Activated T-helper 1 cell treated with Interleukin-2 at 50 U/mL for 16 hours (primary cell): ENCODE data around the gene IDUA.
"Not testable (repeated sequence)": the region's sequence is repeated elsewhere in the genome, so short reads cannot be mapped to it uniquely, and the experiment has no call there.

ENCODE experiments used
- DNase-seq: peaks from one replicate; pipeline ENCODE4 v3.0.0-alpha.2; 2020; ENCODE audit warnings: low read depth

The IDUA gene

DNA sequence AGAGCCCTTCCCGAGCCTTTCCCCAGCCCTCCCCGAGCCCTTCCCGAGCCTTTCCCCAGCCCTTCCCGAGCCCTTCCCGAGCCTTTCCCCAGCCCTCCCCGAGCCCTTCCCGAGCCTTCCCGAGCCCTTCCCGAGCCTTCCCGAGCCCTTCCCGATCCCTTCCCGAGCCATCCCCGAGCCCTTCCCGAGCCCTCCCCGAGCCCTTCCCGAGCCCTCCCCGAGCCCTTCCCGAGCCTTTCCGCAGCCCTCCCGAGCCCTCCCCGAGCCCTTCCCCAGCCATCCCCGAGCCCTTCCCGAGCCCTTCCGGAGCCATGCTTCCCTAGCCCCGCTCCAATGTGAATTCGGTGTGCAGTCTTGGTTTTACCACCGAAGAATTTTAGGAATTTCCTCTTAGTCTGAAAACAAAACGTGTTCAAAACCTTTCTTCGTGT, 59.8 kb downstream of the IDUA start:
- not testable (repeated sequence) for DNase-seq

DNA sequence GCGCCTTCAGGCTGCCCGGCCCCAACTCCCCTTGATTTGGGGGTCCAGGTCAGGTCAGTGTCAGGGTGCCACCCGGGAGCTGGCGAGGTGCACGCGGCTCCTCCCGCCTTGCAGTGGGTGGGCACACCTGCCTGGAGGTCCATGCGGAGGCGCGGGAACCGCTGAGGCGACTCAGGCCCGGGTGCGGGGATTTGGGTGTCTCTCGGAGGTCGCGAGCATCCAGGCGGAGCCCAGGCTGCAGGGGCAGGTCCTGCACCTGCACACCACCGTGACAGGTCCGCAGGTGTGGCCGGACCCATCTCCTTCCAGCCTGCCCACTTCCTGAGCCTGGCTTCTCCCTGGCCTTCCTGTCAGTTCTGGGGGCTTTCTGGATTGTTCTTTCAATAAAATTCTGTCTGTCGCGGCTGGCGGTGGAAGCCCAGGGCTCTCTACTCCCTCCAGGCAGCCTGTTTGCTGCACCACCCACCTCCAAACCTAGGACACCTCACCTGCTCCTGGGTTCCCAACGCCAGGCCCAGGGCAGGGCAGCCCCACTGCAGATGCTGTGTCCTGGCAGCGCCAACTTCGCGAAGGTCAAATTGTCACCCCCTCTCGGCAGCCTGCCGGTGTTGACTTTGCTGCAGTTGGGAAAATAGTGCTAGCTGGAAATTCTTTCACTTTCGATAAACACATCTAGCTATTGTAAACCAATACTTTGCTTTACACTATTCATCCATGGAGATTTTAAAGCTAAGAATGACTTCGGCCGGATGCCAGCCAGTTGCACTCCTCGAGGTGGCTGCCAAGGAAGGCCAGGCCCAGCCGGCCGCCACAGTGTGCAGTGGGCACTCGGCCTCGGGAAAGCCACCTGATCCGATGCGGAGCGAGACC, 60.5 kb downstream of the IDUA start:
- no peak for DNase-seq

DNA sequence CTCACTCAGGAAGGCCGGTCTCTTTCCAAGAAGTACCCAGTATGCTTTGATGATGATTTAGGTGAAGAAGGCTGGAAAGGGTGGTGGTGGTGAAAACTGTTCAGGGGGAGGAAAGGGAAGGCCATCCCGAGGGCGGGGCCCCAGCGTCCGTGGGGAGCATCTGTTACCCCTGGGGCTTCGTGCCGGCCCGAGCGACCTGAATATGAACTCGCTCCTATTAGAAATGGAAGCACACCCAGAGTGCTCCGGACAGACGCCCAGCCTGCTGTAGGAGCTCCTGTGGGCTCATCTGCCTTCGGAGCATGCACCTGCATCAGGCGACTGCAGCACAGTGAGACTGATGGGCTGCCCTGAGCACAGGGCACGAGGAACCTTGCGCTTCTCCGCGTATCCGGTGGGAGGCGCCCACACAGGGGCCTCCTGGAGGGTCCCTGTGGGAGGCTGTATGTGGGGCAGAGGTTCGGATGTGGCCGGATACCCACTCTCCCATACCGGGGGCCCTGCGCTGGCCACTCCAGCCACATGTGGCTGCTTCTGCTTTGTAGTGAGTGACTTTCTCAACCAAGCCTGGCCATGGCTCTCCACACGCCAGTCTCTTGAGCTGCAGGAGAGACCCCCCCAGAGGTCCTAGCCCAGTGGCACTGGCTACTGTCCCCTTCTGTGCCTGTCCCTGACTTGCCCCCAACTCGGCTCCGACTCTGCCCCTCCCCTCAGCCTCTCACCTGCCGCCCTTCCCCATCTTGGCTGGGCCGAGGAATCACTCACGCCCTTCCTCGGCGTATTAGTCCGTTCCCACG, 61.3 kb downstream of the IDUA start:
- no peak for DNase-seq

DNA sequence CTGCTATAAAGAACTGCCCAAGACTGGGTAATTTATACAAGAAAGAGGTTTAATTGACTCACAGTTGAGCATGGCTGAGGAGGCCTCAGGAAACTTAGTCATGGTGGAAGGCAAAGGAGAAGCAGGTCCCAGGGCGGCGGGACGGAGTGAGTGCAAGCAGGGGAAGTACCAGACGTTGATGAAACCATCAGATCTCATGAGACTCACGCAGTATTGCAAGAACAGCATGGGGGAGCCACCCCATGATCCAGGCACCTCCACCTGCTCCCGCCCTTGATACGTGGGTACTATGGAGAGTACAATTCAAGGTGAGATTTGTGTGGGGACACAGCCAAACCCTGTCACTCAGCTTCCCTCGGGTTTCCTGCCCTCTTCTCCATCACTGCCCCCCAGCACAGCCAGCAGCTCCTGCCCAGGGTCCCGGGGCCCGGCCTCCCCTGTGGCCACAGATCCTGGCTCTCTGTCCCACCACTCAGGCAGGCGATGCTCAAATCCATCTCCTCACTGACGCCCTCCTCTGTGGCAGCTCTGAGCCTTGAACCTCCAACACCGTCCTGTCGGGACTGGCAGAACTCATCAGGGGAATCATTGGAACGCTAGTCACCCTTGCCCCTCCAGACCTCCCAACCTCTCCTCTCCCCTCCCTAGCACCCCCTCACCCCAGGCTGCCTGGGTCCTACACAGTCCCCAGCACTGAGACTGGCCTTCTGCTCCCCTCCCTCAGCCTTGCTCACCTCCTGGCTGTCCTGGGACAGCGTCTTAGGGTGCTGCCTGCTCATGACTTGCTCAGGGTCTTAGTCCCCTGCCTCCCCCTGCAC, 62.1 kb downstream of the IDUA start:
- DNase-seq = no peak

DNA sequence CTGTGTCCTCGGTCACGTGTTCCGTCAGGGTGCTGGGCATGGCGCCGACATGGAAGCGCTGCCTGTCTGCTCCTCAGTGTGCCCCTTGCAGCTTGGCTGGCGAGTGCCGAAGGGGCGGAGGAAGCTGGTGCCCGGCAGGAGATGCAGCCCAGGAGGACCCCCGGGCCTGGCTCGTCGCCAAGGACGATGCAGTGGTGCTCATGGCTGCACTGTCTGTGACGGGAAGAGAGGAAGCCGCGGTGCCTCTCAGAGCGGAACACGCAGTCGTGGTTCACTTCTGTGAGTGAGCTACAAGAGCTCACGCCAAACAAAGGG, 62.7 kb downstream of the IDUA start:
- no peak for DNase-seq

DNA sequence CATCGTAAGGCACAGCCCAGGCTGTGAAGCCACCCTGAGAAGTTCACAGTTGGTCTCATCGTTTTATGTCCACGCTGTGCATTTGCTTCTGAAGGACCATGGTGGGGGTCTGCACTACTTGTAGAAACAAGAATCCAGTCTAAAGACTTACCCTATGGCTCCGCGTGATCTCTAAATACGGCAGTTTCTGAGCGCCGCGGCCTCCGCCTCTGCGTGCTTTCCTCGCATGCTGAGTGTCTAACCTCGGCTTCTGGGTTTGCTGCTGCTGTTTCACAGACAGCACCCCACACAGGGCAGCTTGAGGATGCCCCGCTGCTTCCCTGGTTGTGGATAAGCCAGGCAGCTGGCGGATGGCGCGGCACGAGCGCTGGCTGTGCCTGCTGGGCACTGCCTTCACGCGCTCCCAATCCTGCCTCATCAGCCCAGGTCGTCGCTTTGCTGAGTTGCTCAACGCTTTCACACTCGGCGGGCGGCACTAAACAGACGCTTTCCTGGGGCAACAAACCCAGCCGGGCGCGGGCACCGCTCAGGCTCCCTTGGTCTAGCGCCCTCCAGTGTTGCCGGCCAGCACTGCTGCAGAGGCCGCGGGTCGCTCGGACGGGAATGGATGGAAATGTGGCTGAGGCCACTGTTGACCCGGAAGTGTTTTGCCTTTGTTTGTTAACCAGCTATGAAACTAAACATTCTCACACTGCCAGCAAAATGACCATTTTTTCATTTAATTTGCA, 63.8 kb downstream of the IDUA start:
- DNase-seq = no peak

DNA sequence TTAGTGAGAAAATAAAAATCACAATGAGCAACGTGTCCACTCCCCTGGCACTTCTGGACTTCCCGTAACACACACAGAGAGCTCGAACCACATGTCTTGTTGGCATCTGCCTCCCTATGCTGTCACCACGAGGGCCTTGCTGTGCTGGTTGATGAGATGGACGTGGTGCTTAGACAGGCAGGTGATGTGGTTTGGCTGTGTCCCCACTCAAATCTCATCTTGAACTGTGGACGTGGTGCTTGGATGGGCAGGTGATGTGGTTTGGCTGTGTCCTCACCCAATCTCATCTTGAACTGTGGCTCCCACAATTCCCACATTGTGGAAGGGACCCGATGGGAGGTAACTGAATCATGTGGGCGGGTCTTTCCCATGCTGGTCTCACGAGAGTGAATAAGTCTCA, 64.6 kb downstream of the IDUA start:
- DNase-seq = no peak

DNA sequence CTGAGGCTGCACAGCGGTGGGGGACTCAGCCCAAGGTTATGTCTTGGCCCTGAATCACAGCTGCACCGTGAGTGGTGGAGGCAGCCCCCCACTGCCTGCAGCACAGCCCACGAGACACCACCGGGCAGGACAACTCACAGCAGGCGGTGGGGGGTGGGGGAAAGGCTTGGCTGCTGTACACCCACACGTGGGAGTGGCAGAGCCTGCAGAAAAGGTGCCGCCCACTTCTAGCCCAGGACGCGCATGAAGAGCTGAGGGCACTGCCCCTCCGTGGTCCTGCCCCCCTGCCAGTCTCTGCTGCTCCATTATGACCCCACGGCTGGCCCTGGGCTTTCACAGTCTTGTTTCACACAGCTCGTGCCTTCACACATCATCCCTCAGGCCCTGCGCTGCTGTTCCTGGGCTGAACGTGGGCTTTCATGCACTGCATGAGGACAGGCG, 65.4 kb downstream of the IDUA start:
- DNase-seq = no peak

DNA sequence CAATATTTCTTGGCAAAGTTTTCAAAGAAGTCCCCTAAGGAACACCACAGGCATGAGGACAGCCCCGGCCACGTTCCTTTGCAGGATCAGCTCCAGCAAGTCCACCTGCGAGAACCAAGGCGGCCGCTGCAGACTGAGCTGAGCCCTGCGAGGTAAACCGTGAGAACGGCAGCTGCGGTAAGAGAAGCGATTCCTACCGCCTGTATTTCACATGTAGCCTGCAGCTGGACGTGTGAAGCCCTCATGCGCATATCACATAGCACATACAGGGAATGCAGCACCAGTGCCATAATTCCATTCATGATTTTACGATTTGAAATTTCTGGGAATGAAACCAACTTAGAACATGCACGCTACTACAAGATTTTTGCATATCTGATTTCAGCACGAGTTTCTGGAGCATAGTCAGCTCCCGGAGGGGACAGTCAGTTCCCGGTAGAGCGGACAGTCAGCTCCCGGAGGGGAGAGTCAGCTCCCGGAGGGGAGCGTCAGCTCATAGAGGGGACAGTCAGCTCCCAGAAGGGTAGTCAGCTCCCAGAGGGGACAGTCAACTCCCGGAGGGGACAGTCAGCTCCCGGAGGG, 66.3 kb downstream of the IDUA start:
- DNase-seq = no peak

DNA sequence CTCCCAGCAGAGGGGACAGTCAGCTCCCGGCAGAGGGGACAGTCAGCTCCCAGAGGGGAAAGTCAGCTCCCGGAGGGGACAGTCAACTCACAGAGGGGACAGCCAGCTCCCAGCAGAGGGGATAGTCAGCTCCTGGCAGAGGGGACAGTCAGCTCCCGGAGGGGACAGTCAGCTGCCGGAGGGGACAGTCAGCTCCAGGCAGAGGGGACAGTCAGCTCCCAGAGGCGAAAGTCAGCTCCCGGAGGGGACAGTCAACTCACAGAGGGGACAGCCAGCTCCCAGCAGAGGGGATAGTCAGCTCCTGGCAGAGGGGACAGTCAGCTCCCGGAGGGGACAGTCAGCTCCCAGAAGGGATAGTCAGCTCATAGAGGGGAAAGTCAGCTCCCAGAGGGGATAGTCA, 67.0 kb downstream of the IDUA start:
- not testable (repeated sequence) for DNase-seq
